IMR-90 (cell line): Measurements from ENCODE around the gene PTPN7.

Source experiments
- CEBPB ChIP-seq: IDR thresholded peaks from 2 replicates; pipeline ENCODE4 v1.6.1; 2012; ENCODE audit warnings: low read depth, low read length, improper control_type of control experiment
- CTCF ChIP-seq: conservative IDR thresholded peaks from 2 replicates; pipeline ENCODE4 v1.5.1; 2012; ENCODE audit warnings: mild to moderate bottlenecking, low read depth, low read length, improper control_type of control experiment
- MAFK ChIP-seq: IDR thresholded peaks from 2 replicates; pipeline ENCODE4 v1.6.1; 2012; ENCODE audit warnings: low read depth, low read length, improper control_type of control experiment
- POLR2A ChIP-seq: IDR thresholded peaks from 2 replicates; pipeline ENCODE4 v1.6.1; 2012; ENCODE audit warnings: mild to moderate bottlenecking, low read depth, low read length
- RFX5 ChIP-seq: IDR thresholded peaks from 2 replicates; pipeline ENCODE4 v1.8.0; 2012; ENCODE audit warnings: low read depth, mild to moderate bottlenecking, low read length, moderate library complexity
- SMC3 ChIP-seq: fragments of 150-350 bp; IDR thresholded peaks from 2 replicates; pipeline ENCODE4 v1.6.1; 2016; ENCODE audit warnings: low read depth, mild to moderate bottlenecking, antibody characterized with exemption, low read length, moderate library complexity
- USF2 ChIP-seq: fragments of 150-350 bp; IDR thresholded peaks from 2 replicates; pipeline ENCODE4 v1.6.1; 2017; ENCODE audit warnings: mild to moderate bottlenecking, antibody characterized with exemption, low read length, low read depth

- TF ChIP-seq CTCF, result no peak
- no peak for TF ChIP-seq USF2
- TF ChIP-seq POLR2A, result no peak
- TF ChIP-seq SMC3, result no peak
- TF ChIP-seq RFX5, result no peak
- TF ChIP-seq CEBPB, result no peak
- no peak for TF ChIP-seq MAFK
Observed at GRCh38 chr1:202143011-202143767, 17.2 kb downstream of the PTPN7 start.
